RWPE2 (cell line): Measurements from ENCODE around the gene SWSAP1.

Experiments used
- ATAC-seq: fragments of 200-7000 bp; cut with Tn5 transposase; 3 replicates; pipeline ENCODE4 v1.9.1; 2021; ENCODE audit warnings: low read depth
- DNase-seq: peaks from one replicate; pipeline ENCODE4 v3.0.0-alpha.2; 2020; ENCODE audit warnings: low spot score
- H3K27ac ChIP-seq: fragments of 450-650 bp; 2 replicates; pipeline ENCODE4 v1.5.1; 2017; ENCODE audit warnings: mild to moderate bottlenecking; ENCODE audit not compliant: poor library complexity, severe bottlenecking
- H3K27me3 ChIP-seq: fragments of 250-450 bp; sonication (Bioruptor Pico); 2 replicates; pipeline ENCODE4 v1.5.1; 2021; ENCODE audit warnings: mild to moderate bottlenecking, moderate library complexity; ENCODE audit not compliant: insufficient read depth, poor library complexity, severe bottlenecking
- H3K36me3 ChIP-seq: fragments of 250-450 bp; sonication (Bioruptor Pico); 2 replicates; pipeline ENCODE4 v1.5.1; 2020; ENCODE audit warnings: low read depth, mild to moderate bottlenecking, moderate library complexity
- H3K4me1 ChIP-seq: fragments of 250-450 bp; sonication (Bioruptor Pico); 2 replicates; pipeline ENCODE4 v1.5.1; 2021; ENCODE audit warnings: mild to moderate bottlenecking, moderate library complexity; ENCODE audit not compliant: insufficient read depth, poor library complexity, severe bottlenecking
- H3K4me3 ChIP-seq: fragments of 250-450 bp; sonication (Bioruptor Pico); 2 replicates; pipeline ENCODE4 v1.5.1; 2021; ENCODE audit warnings: mild to moderate bottlenecking, moderate library complexity; ENCODE audit not compliant: severe bottlenecking
- H3K9me3 ChIP-seq: fragments of 250-450 bp; sonication (Bioruptor Pico); 2 replicates; pipeline ENCODE4 v1.5.1; 2021; ENCODE audit warnings: mild to moderate bottlenecking, moderate library complexity; ENCODE audit not compliant: severe bottlenecking
- TF ChIP-seq, protein P1 (sequence below): fragments of 450-650 bp; IDR thresholded peaks from one replicate; pipeline ENCODE4 v1.5.1; 2017; ENCODE audit warnings: mild to moderate bottlenecking, moderate library complexity; ENCODE audit not compliant: poor library complexity, severe bottlenecking

SWSAP1 gene

DNA sequence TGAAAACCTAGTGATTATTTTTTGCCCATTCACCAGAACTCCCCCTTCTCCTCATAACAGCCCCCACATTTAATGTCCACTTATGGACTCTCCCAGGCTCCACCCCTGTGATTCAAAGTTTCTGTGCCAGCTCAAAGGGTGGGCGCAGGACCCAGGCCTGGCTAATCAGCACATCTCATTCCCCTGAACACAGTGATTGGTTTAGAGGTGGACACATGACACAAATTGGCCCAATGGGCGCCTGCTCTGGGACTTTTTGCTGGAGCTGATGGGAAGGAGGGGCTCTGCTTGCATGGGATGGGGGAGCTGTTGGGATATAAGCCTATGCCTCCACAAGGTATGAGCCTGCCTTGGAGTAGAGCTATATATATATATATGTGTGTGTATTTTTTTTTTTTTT lies 15.9 kb downstream of the SWSAP1 start:
- Histone ChIP-seq H3K27me3 (no peaks in the 10 kb centered on the region), H3K9me3 (no peaks in the 10 kb centered on the region), H3K36me3 (no peaks in the 10 kb centered on the region), H3K27ac (no peak overlapping the region), H3K4me1 (no peaks in the 10 kb centered on the region), H3K4me3 (no peak overlapping the region)
- ATAC-seq (no peak), DNase-seq (no peak)
- TF ChIP-seq, protein P1, sequence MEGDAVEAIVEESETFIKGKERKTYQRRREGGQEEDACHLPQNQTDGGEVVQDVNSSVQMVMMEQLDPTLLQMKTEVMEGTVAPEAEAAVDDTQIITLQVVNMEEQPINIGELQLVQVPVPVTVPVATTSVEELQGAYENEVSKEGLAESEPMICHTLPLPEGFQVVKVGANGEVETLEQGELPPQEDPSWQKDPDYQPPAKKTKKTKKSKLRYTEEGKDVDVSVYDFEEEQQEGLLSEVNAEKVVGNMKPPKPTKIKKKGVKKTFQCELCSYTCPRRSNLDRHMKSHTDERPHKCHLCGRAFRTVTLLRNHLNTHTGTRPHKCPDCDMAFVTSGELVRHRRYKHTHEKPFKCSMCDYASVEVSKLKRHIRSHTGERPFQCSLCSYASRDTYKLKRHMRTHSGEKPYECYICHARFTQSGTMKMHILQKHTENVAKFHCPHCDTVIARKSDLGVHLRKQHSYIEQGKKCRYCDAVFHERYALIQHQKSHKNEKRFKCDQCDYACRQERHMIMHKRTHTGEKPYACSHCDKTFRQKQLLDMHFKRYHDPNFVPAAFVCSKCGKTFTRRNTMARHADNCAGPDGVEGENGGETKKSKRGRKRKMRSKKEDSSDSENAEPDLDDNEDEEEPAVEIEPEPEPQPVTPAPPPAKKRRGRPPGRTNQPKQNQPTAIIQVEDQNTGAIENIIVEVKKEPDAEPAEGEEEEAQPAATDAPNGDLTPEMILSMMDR, result no peak

DNA sequence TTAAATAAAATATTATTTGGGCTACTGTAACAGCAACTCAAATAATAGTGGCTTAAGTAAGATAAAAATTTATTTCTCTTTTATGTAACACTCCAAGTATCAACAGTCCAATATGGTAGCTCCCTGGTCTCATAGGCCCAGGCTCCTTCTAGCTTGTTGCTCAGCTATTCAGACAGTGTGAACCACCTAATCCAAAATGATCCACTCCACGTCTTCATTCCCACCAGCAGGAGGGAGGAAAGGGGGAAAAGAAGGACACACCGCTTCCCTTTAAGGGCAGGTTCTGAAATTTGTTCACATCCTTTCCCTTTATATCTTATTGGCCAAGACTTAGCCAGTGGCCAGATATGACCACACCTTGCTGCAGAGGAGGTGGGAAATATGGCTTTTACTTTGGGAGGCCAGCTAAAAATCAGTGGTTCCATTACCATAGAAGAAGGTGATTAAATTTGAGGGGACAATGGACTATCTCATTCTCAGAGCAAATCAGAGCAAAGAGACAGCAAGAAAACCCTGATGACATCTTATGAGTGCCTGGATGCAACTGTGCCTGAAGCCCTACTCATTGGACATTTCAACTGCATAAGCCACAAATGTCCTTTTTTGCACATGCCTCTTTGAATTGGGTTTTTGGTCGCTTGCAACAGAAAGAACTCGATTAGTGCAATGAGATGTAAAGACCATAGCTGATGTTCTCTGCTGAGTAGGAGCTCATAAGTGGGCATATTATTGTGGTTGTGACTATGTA lies 16.6 kb downstream of the SWSAP1 start:
- Histone ChIP-seq H3K4me1 (no peaks in the 10 kb centered on the region), H3K36me3 (no peaks in the 10 kb centered on the region), H3K27ac (no peak overlapping the region), H3K4me3 (no peak overlapping the region), H3K9me3 (no peaks in the 10 kb centered on the region), H3K27me3 (no peaks in the 10 kb centered on the region)
- ATAC-seq (no peak), DNase-seq (no peak)
- TF ChIP-seq, protein P1, result no peak

DNA sequence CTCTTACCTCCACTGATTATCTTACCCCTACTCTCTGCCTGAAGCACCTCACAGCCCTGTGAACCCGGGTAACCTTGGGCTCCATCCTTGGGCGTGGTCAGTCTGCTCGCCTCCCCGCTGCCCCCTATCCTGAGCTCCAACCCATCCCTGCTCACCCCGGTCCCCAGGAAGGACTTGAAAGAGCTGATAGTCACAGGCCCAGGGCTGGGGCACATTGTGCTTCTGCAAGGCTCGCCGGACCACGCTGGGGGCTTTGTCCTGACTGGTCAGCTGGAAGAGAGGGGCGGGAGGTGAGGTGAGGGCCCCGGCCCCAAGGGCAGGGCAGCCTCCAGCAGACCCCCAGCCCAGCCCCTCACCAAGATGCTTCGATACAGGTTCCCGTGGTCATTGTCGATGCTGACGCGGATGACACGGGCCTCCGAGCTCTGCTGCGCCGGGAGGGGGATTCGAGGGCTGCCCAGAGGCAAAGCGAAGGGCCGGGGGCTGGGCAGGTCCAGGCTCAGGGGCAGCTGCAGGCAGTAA lies 22.7 kb downstream of the SWSAP1 start:
- ATAC-seq (no peak), DNase-seq (no peak)
- Histone ChIP-seq H3K4me1 (no peaks in the 10 kb centered on the region), H3K36me3 (no peaks in the 10 kb centered on the region), H3K27ac (no peak overlapping the region), H3K27me3 (no peaks in the 10 kb centered on the region), H3K9me3 (no peaks in the 10 kb centered on the region), H3K4me3 (no peak overlapping the region)
- TF ChIP-seq, protein P1, result no peak

DNA sequence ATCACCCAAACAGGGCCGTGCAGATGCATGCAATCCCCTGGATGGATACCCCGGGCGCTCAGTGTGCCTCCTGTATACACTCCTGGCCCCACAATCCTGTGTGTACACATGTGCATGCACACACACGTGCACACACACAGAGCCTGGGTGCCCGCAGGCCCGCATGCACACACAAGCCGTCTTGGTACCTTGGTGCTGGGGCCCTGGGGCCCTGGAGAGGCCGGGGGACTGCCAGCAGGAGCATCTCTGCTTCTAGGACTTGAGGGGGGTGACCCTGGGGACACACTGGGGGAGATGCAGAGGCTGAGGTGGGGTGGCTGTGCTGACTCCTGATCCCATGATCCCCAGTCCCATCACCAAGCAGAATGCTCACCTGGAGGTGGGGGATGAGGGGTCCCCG lies 25.2 kb downstream of the SWSAP1 start:
- H3K27me3 ChIP-seq, result no peaks in the 10 kb centered on the region

More for the DNA sequence above, 25.2 kb downstream of the SWSAP1 start:
- DNase-seq (no peak), ATAC-seq (no peak)
- Histone ChIP-seq H3K9me3 (no peaks in the 10 kb centered on the region), H3K27ac (no peak overlapping the region), H3K4me3 (no peak overlapping the region), H3K4me1 (no peaks in the 10 kb centered on the region), H3K36me3 (no peaks in the 10 kb centered on the region)
- TF ChIP-seq, protein P1, result no peak
